GM21515 (cell line): ENCODE measurements around the gene MRPL46.
"Not testable (repeated sequence)": the region's sequence is repeated elsewhere in the genome, so short reads cannot be mapped to it uniquely, and the experiment has no call there.

Experiments
- ATAC-seq: cut with Tn5 transposase; IDR thresholded peaks from one replicate; pipeline ENCODE4 v1.9.1; 2021; ENCODE audit not compliant: unreplicated experiment

MRPL46 gene

GRCh38 chr15:88479169-88479568, 12.0 kb upstream of the MRPL46 start:
- no peak for ATAC-seq

GRCh38 chr15:88477904-88478303, 10.7 kb upstream of the MRPL46 start:
- no peak for ATAC-seq

GRCh38 chr15:88477126-88477525, 9.9 kb upstream of the MRPL46 start:
- no peak for ATAC-seq

- no peak for ATAC-seq
Observed at GRCh38 chr15:88476635-88477060, 9.5 kb upstream of the MRPL46 start.

- not testable (repeated sequence) for ATAC-seq
Observed at GRCh38 chr15:88473661-88474293, 6.6 kb upstream of the MRPL46 start.

- ATAC-seq: no peak
Observed at GRCh38 chr15:88472225-88472624, 5.0 kb upstream of the MRPL46 start.

GRCh38 chr15:88470625-88471372, 3.6 kb upstream of the MRPL46 start:
- no peak for ATAC-seq

- no peak for ATAC-seq
Observed at GRCh38 chr15:88469321-88469720, 2.1 kb upstream of the MRPL46 start.

GRCh38 chr15:88468721-88469120, 1.5 kb upstream of the MRPL46 start:
- not testable (repeated sequence) for ATAC-seq

GRCh38 chr15:88467935-88468528, 844 bp upstream of the MRPL46 start:
- peak; percentile 13 for ATAC-seq

- no peak for ATAC-seq
Observed at GRCh38 chr15:88465633-88466224, 1.5 kb downstream of the MRPL46 start.

GRCh38 chr15:88463870-88464532, 3.2 kb downstream of the MRPL46 start:
- no peak for ATAC-seq

GRCh38 chr15:88456733-88457132, 10.5 kb downstream of the MRPL46 start:
- no peak for ATAC-seq

- ATAC-seq: peak; percentile 89
Observed at GRCh38 chr15:88454867-88455810, 12.0 kb downstream of the MRPL46 start.

GRCh38 chr15:88454236-88454635, 13.0 kb downstream of the MRPL46 start:
- ATAC-seq: no peak

GRCh38 chr15:88453651-88454050, 13.5 kb downstream of the MRPL46 start:
- ATAC-seq: no peak

- no peak for ATAC-seq
Observed at GRCh38 chr15:88450125-88450798, 16.9 kb downstream of the MRPL46 start.

GRCh38 chr15:88449581-88449980, 17.6 kb downstream of the MRPL46 start:
- ATAC-seq: no peak

GRCh38 chr15:88448991-88449461, 18.2 kb downstream of the MRPL46 start:
- no peak for ATAC-seq
